SH-SY5Y (cell line): ENCODE data around the gene NDUFS5.

Experiments used
- GATA2 ChIP-seq: IDR thresholded peaks from 2 replicates; pipeline ENCODE4 v1.6.1; 2011; ENCODE audit warnings: mild to moderate bottlenecking, low read depth, low read length
- GATA3 ChIP-seq: IDR thresholded peaks from 2 replicates; pipeline ENCODE4 v1.6.1; 2011; ENCODE audit warnings: low read depth, mild to moderate bottlenecking, low read length, moderate library complexity

- TF ChIP-seq GATA2: no peak
- no peak for TF ChIP-seq GATA3
These were observed 35.8 kb upstream of the NDUFS5 start for GRCh38 chr1:38990386-38990737.
